Lung (tissue), 13 donors: ENCODE results near the gene NUDT2. TPM values are rescaled to one million over a fixed set of nuclear protein-coding genes. Genes with fewer than 3 reads are reported as not detected.

ENCODE experiments used
- ATAC-seq: fragments of 200-7000 bp; cut with Tn5 transposase; one replicate; pipeline ENCODE4 v1.9.1; 2020; ENCODE audit warnings: moderate number of reproducible peaks; ENCODE audit not compliant: insufficient read depth, low FRiP score
- DNase-seq, 3 donors: peaks; one replicate each; pipeline ENCODE4 v3.0.0-alpha.2; 2013 to 2017
- H3K27ac ChIP-seq, 2 donors: one replicate each; pipeline ENCODE4 v1.5.1; 2013; ENCODE audit warnings: mild to moderate bottlenecking in 2 of 2, moderate library complexity in 2 of 2, control low read depth in 1 of 2, inconsistent platforms in 1 of 2, low read depth in 1 of 2, low read length in 1 of 2
- H3K27me3 ChIP-seq, 3 donors: one replicate each; pipeline ENCODE4 v1.5.1; 2013; ENCODE audit warnings: low read length in 2 of 3; ENCODE audit not compliant: control insufficient read depth in 3 of 3, insufficient read depth in 3 of 3
- H3K36me3 ChIP-seq, 4 donors: one replicate each; pipeline ENCODE4 v1.5.1; 2013; ENCODE audit warnings: low read length in 4 of 4, mild to moderate bottlenecking in 1 of 4, moderate library complexity in 1 of 4; ENCODE audit not compliant: control insufficient read depth in 4 of 4, insufficient read depth in 4 of 4
- H3K4me1 ChIP-seq, 5 donors: one replicate each; pipeline ENCODE4 v1.5.1; 2013; ENCODE audit warnings: low read length in 5 of 5, mild to moderate bottlenecking in 2 of 5, moderate library complexity in 1 of 5; ENCODE audit not compliant: control insufficient read depth in 5 of 5, insufficient read depth in 5 of 5
- H3K4me3 ChIP-seq: one replicate; pipeline ENCODE4 v1.5.1; 2013; ENCODE audit warnings: mild to moderate bottlenecking, control low read depth, moderate library complexity
- H3K9ac ChIP-seq, 2 donors: one replicate each; pipeline ENCODE4 v1.5.1; 2013; ENCODE audit warnings: low read length in 2 of 2, control low read depth in 1 of 2; ENCODE audit not compliant: insufficient read depth in 1 of 2
- H3K9me3 ChIP-seq, 4 donors: one replicate each; pipeline ENCODE4 v1.5.1; 2013; ENCODE audit warnings: low read length in 3 of 4, mild to moderate bottlenecking in 1 of 4, moderate library complexity in 1 of 4; ENCODE audit not compliant: control insufficient read depth in 4 of 4, insufficient read depth in 3 of 4
- CTCF ChIP-seq: IDR thresholded peaks from 2 replicates; pipeline ENCODE4 v1.5.1; 2012; ENCODE audit warnings: mild to moderate bottlenecking; ENCODE audit errors: control extremely low read depth, extremely low read depth
- WGBS, 2 donors: extraction: QIAGEN DNeasy Blood & Tissue Kit; methylation state at CpG; one replicate each; pipeline ENCODE4 v1.1.7; 2013; 5-methylcytosine and 5-hydroxymethylcytosine counted together
- polyA plus RNA-seq, 2 donors: library from polyadenylated mRNA; stranded (reverse); fragments of 200-250 nt; gene quantifications; one replicate each; pipeline ENCODE4 v1.2.1, GENCODE V29; 2013
- small RNA-seq: library from RNA; depleted of rRNA; stranded (forward); fragments of <200 nt; gene quantifications from one replicate; pipeline ENCODE3, GENCODE V24; 2014; ENCODE audit warnings: low replicate concordance
- total RNA-seq, 2 donors: library from RNA; depleted of rRNA in 1 of 2; stranded (reverse); fragments of >200 nt in 1 of 2; gene quantifications; one replicate each; pipeline ENCODE4 v1.2.1, GENCODE V29; 2014 to 2021
- donor health status: control.
- donor health status: control.
- donor health status: Bipolar disorder and iron deficiency.
- donor health status: healthy.
- donor health status: DM: yes; HTN: yes; CAD: no.

The NUDT2 gene
- total and polyA plus RNA-seq, 4 donors: 11.7 to 20.1 (median 15.6) TPM

GRCh38 chr9:34387239-34387638 is 57.9 kb downstream of the NUDT2 start:
- Histone ChIP-seq H3K9me3 (no peaks in the 10 kb centered on the region), H3K36me3 (no peaks in the 10 kb centered on the region), H3K9ac (no peak overlapping the region), H3K4me3 (no peak overlapping the region), H3K27me3 (peaks cover 0 to 11% (median 2%) of the 10 kb centered on the region in 3 donors), H3K27ac (no peak overlapping the region), H3K4me1 (no peaks in the 10 kb centered on the region)
- DNase-seq (no peak), ATAC-seq (no peak)
- no peak for TF ChIP-seq CTCF
- 80 to 83% methylated on average over 4 of the region's 4 CpGs for WGBS, 2 donors

GRCh38 chr9:34392511-34392910 is 63.1 kb downstream of the NUDT2 start:
- 56 to 66% methylated on average over 1 of the region's 1 CpG for WGBS, 2 donors
- Histone ChIP-seq H3K9me3 (no peaks in the 10 kb centered on the region), H3K27ac (no peak overlapping the region), H3K36me3 (no peaks in the 10 kb centered on the region), H3K4me1 (no peaks in the 10 kb centered on the region), H3K27me3 (peaks cover 0 to 5% (median 0%) of the 10 kb centered on the region in 3 donors), H3K9ac (no peak overlapping the region), H3K4me3 (no peak overlapping the region)
- TF ChIP-seq CTCF: no peak
- DNase-seq: no peak
- no peak for ATAC-seq

Small RNA genes lying within 50 kb of the gene (small RNA-seq; reads per million reads assigned to genes)
- gene RF00019 (not detected), gene RNU2-50P (not detected)

Other genes with a start within 250 kb of the NUDT2 start
- 10 to 100 TPM; 34.3 to 53.1 TPM for gene DCAF12, start 202.9 kb upstream of the NUDT2 start, total RNA-seq
- gene DCAF12, start 202.9 kb upstream of the NUDT2 start, polyA plus RNA-seq: 10 to 100 TPM; 14.1 to 25.3 TPM
- gene UBAP1, start 150.5 kb upstream of the NUDT2 start, total RNA-seq: 10 to 100 TPM; 39.2 to 46.4 TPM
- 10 to 100 TPM; 25.6 to 53.9 TPM for gene UBAP1, start 150.5 kb upstream of the NUDT2 start, polyA plus RNA-seq
- gene KIF24, start 301 bp upstream of the NUDT2 start, total RNA-seq: 1 to 10 TPM; 3.0 to 4.3 TPM
- gene KIF24, start 301 bp upstream of the NUDT2 start, polyA plus RNA-seq: under 1 TPM; 0.63 to 0.71 TPM
- 10 to 100 TPM in 1 of 2 donors, 1 to 10 TPM in 1; 6.6 to 12.2 TPM for gene MYORG, start 47.3 kb downstream of the NUDT2 start, total RNA-seq
- gene MYORG, start 47.3 kb downstream of the NUDT2 start, polyA plus RNA-seq: 1 to 10 TPM; 1.4 to 3.1 TPM
- gene FAM219A, start 129.0 kb downstream of the NUDT2 start, total RNA-seq: 10 to 100 TPM in 1 of 2 donors, 1 to 10 TPM in 1; 8.5 to 28.3 TPM
- 10 to 100 TPM; 10.3 to 16.4 TPM for gene FAM219A, start 129.0 kb downstream of the NUDT2 start, polyA plus RNA-seq
- gene DNAI1, start 129.2 kb downstream of the NUDT2 start, total RNA-seq: 10 to 100 TPM; 12.8 to 26.2 TPM
- gene DNAI1, start 129.2 kb downstream of the NUDT2 start, polyA plus RNA-seq: 1 to 10 TPM; 4.6 to 5.6 TPM
- gene ENHO, start 193.4 kb downstream of the NUDT2 start, total RNA-seq: under 1 TPM; 0.55 to 0.85 TPM
- gene ENHO, start 193.4 kb downstream of the NUDT2 start, polyA plus RNA-seq: 1 to 10 TPM in 1 of 2 donors, under 1 TPM in 1; 0.29 to 1.4 TPM